SK-MEL-5 (cell line): ENCODE results near the gene NSUN7. TPM values are rescaled to one million over a fixed set of nuclear protein-coding genes. Genes with fewer than 3 reads are reported as not detected.

Source experiments
- DNase-seq: peaks from one replicate; pipeline ENCODE4 v3.0.0-alpha.2; 2016; ENCODE audit warnings: low read depth, low spot score
- in situ Hi-C: cut with HindIII; loops from 2 replicates; pipeline ENCODE4 v1.10.0; 2016; ENCODE audit warnings: low sequenced_read_pairs, high pct_unique_total_duplicates, low pct_unique_long_range_greater_than_20kb
- total RNA-seq: library from RNA; depleted of rRNA; stranded (reverse); fragments of >200 nt; shearing (Covaris generic); gene quantifications from 2 replicates; pipeline ENCODE4 v1.2.3, GENCODE V29; 2014

Gene NSUN7
- total RNA-seq, 1 experiment from 2014 or later = not detected

DNA sequence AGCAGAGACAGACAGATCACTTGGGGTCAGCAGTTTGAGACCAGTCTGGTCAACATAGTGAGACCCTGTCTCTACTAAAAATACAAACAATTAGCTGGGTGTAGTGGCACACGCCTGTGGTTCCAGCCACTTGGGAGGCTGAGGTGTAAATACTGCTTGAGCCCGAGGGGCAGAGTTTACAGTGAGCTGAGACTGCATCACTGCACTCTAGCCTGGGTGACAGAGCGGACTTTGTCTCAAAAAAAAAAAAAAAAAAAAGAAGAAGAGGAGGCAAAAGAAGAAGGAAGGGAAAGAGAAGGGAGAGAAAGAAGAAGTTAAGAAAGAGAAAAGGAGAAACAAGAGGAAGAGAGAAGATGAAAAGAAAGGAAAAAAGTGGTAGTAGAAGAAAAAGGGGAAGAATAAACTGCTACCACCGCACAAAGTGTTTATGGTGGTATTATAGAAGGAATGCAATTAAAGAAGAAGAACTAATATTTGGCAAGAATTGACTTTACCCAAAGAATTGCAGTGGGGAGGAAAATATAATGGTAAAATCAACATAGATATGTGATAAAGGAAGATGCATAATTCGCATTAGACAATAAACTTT lies 19.6 kb upstream of the NSUN7 start:
- in situ Hi-C loops = no loop called here
- DNase-seq = no peak

DNA sequence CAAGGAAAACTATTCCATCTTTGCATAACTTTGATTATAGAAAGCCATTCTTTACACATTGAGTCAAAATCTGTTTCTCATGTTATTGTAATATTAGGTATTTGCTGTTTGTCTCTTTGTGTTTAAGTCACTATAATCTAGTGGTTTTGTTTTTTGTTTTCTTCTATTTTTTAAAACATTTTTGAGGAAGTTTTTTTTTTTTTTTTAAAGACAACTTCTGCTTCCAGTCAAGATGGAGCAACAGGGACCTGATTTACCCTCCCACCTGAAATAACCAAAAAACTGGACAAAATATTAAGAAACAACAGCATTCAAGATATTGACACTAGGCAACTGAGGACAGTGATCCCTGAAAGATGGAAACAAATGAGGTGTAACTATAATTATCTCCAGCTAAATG lies 18.4 kb upstream of the NSUN7 start:
- in situ Hi-C loops = no loop called here
- no peak for DNase-seq

DNA sequence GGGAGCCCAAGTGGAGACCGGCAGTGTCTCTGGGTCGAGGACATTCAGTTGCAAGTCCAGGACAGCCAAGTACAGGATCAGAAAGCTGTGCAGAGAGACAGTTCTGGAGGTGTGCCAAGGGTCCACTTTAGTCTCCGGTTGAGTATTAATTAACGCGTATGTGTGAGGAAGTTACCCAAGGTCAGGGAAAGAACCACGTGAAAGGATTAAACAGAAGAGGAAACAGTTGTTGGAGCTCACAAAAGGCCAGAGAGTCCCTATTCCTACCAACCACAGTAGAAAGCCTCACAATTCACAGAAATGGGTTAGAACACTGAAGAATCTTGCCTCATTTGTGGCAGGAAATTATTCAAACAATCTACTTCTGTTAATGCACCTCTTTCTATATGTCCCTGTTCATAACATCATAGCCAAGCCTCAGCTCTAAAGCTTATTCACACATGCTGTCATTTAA lies 17.9 kb upstream of the NSUN7 start:
- in situ Hi-C loops = no loop called here
- no peak for DNase-seq

DNA sequence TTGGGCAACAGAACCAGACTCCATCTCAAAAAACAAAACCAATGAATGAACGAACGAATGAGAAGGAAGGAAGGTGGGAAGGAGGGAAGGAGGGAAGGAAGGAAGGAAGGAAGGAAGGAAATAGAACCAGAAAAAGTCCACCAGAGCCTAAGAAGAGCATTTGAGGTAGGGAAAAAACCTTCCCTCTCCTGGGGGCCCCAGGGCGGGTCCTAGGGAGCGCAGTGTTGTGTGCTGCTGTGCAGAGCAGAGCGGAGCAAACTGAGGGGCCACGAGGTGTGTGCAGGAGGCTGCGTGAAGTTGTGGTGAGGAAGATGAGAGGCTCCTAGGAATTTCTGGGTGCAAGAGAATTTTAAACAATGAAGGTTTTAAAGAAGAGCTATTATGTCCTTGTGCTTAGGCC lies 16.0 kb upstream of the NSUN7 start:
- in situ Hi-C loops = no loop called here
- DNase-seq = no peak

DNA sequence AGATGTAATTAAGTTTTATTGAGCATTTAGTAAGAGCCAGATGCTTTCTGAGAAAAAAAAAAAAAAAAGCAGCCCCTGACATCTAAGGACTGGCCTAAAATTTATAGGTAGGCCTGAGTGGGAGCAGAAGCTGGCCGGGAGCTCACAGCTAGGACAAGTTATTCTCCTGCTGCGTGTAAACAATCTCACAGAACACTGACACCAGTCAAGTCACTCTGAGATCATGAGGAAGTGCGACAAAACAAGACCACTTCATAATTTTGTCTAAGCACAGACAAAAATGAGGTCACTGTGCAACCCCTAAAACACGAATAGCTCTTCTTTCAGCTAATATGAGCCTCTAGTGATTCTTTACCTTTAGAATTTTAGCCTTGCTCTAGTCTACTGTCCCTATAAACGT lies 15.3 kb upstream of the NSUN7 start:
- DNase-seq = no peak
- in situ Hi-C loops = no loop called here

DNA sequence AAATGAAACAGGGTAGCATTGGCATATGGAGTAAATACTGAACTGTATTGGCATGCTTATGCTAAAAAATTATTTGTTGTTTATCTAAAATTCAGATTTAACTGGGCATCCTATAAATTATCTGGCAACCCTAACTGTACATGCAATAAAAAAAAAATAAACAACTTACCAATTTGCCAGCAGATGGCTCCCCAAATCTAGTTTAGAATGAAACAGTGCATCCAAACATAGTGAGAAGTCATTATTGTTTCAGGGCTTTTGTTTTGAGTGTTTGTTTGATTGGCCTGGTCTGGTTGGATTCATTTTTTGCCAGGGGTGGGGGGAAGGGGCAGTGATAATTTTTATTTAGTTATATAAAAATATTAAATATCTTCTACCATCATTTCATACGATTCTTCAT lies 12.8 kb upstream of the NSUN7 start:
- DNase-seq = peak; percentile 66
- in situ Hi-C loops = no loop called here

DNA sequence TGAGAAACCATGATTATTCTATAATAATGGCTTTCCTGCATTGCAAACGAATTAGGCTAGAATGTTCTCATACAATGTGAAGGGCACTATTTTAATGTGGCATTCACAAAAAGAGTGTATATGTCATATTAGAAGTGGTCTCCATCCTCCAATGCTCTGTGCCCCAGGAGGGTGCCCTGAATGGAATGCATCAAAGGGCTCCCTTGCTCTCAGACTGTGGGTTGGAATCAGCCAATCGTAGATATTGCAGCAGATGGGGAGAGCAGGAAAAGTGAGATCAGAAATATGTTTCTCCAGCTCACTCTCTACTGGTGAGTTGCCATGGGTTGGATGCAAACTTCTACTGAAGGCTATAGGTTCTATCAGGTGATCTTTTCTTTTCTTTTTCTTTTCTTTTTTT lies 11.9 kb upstream of the NSUN7 start:
- in situ Hi-C loops = no loop called here
- DNase-seq = no peak

DNA sequence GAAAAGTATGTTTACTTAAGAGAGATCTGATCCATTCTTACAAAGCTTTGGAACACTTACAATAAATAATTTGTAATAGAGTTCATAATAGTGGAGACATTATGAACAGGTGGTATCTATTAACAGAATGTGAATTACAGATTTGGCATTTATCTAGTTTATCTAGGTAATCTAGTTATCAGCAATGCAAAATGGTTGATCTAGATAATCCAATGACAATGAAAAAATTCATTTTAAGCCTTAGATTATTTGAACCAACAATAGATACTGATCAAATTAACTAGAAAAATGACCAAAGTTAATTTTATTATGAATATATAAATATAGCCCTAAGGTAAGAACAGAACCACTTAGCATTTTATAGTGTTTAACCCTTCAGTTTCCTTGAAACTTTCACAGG lies 10.4 kb upstream of the NSUN7 start:
- in situ Hi-C loops = no loop called here
- DNase-seq = no peak

DNA sequence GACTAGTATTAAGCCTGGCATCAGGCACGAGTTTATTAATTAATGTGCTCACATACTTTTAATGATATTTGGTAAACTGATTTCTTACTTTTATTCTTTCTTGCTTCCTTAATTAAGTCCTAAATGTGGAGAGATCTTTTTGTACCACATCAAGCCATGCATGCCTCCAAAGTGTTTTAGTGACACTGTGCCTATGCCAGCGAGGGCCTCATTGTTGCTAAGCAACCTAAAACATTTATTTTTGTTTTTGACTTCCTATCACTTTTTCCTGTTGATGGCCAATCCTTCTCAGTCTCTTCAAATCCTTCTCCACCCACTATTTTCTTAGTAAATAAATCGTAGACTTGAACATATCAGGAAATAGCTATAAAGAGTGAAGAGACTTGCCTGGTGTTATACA lies 5.5 kb upstream of the NSUN7 start:
- in situ Hi-C loops = no loop called here
- no peak for DNase-seq

DNA sequence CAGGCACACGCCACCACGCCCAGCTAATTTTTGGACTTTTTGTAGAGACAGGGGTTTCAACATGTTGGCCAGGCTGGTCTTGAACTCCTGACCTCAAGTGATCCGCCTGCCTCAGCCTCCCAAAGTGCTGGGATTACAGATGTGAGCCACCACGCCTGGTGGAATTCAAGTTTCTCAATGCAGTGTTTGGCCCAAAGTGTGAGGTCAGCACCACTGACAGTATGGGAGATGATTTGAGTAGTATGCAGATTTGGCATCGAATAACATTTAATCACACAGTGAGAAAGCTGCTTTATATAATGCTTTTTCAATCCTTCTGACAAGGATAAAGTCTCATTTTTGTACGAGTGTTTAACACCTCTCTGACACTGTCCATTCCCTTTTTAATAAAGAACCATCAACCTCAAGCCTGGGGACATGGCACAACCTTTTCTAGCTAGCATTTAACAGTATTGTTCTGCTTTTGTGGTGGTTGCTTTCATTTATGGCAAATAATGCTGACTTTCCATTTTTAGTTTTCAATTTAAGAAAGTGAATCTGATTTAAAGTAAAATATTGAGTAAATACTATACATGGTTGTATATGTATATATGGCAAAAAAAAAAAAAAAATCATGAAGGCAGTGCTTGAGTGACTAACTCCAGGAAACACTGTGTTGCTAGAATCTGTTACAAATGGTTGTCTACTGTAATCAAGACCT lies 4.3 kb upstream of the NSUN7 start:
- in situ Hi-C loops = no loop called here
- DNase-seq = no peak

DNA sequence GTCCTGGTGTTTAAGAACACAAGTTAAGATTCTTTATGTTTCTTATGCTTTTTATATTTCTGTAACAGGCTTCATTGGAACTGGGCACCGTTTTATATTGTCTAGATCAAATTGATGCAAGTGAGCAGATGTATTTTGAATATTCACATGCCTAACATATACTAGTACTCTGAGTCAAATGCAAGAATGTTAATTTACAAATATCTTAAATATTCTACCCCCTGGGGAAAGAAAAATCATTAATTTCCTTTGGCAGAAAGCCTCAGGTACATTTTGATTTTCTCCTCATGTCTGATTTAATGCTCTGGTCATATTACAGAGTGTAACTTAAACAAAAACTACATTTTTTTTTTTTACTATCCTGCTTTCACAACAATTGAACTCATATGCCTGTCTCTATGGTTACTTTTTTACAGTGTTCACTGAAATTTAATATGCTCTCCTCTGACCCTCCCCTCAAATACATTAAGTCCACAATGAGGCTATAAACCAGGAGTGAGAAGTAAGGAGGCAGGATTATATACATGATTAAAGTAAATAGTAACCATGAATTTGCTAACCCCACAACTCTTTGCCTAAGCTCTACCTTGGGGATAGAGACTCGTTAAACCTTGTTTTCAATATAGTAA lies 2.4 kb upstream of the NSUN7 start:
- in situ Hi-C loops = no loop called here

DNA sequence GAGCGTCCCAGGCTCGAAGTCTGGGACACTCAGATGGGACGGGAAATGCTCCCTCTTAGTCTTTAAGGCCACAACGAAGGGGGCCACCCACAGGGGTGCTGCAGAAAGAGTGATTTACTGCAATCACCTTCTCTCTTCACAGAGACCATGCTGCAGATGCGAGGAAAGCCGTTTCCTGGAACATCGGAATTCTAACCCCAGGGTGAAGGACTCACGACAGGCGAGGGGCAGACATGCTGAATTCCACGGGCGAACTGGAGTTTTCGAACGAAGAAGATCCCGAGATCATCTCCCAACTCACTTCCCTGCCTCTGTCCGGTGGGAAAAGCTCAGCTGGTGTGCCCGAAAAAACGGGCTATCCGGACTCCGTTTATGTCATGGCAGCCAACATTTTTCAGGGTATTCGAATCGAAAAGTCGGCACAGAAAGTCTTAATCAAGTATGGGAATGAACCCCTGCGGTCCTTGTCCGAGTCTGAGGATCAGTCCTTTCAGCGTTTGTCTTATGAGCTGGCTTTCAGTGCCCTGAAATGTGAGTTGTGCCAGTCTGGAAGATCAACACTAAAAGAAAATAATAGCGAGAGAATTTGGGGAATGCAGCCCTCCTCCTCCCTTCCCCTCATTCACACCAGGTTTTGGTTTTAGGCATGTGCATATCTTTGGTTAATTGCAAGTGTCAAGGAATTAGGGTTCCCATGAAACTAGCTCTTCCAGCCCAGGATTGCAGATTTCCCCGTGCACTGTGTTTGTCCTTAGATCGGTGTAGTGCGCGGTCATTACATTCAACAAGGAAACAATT lies 905 bp downstream of the NSUN7 start:
- no peak for DNase-seq
- in situ Hi-C loops = no loop called here

More for the DNA sequence above, 2.4 kb upstream of the NSUN7 start:
- DNase-seq = no peak

DNA sequence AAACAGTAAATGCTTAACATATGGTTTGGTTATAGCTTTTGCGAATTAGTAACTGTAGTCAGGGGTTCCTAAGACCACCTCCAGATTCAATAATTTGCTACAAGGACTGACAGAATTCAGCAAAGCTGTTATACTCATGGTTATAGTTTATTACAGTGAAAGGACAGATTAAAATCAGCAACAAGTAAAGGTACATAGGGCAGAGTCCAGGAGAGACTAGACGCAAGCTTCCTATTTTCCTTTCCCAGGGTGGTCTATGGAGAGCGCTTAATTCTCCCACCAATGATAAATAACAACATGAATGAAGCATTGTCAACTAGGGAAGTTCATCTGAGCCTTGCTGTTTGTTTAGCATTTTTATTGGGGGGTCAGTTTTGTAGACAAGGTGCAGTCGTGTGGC lies 5.9 kb downstream of the NSUN7 start:
- in situ Hi-C loops = no loop called here
- no peak for DNase-seq

DNA sequence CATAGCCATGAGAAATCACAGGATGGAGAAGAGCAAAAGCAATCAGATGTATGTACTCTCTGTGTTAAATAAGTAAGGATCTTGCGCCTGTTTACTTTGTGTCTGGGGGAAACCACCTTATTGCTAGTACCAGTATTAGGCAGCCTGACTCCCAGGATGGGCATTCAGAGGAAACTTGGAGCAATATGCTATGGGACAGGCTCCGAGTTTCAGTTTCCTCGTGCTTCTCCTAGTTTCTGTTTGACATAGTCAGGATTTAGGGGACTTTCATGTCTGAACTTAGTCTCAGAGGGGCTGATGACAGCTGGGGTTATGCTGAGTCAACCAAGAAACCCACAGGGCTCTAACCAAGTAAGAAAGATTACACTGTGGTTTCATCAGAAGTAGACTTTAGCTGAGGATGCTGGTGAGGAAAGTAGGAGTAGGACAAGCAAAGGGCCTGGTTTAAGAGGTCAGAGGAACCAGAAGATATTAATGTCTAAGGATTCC lies 13.5 kb downstream of the NSUN7 start:
- in situ Hi-C loops = no loop called here
- no peak for DNase-seq

DNA sequence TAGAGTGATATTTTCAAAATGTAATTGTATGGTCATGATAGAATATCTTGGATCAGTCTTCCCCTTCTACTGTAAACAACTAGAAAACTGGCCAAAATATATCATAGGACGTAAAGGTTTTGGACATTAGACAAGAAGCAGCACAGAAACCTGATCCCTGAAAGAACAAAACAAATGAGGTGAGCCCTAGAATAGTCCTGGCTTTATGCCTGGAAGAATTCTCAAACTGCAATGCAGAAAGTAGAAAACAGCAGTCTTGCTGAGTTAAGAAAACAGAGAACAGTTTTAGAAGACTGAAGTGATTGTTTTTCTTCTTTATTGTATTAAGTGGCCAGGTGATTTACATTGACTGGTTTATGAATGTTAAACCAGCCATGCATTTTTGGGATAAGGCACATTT lies 19.5 kb downstream of the NSUN7 start:
- in situ Hi-C loops = no loop called here
- DNase-seq = no peak

DNA sequence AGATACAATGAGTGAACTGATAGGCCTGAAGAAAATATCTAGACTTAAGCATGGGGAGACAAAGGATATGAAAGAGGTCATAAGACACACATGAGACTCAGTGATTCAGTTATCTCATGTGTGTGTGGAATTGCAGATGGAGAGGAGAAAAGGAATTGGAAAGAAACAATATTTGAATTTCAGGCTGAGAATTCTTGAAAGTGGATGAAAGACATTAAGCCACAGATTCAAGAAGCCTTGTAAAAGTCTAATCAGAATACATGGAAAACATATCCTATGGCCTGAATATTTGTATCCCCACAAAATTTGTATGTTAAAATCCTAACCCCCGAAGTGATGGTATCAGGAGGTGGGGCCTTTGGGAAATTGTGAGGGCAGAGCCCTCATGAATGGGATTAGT lies 28.3 kb downstream of the NSUN7 start:
- no peak for DNase-seq
- in situ Hi-C loops = no loop called here

DNA sequence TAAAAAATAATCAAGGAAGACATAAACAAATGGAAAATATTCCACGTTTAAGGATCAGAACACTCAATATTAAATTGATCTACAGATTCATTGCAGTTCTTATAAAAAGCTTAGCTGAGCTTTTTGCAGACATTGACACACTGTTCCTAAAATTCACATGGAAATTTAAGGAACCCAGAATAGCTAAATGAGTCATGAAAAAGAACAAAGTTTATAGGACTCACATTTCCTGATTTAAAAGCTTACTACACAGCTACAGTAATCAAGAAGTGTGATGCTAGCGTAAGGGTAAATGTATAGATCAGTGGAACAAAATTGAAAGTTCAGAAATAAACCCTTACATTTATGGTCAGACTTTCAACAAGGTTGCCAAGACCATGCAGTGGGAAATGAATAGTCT lies 33.1 kb downstream of the NSUN7 start:
- no peak for DNase-seq
- in situ Hi-C loops = no loop called here

DNA sequence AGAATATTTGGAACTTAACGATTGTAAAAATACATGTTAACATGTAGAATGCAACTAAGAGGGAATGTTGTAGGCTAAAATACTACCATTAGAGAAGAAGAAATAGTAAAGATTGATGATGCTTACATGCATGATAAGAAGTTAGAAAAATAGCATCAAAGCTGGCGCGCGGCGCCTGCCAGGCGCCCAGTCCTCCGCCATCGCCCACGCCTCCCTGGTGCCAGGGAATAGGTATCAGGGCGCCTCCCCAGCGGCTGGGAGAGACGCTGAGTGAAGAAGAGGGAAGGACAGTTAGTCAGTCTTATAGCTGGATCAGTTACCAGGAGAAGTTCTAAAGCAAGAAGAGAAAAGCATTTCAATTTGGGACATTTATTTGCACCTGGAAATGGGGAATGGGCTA lies 36.0 kb downstream of the NSUN7 start:
- in situ Hi-C loops = no loop called here
- DNase-seq = no peak
